Activated CD8-positive, alpha-beta T cell treated with anti-CD3 and anti-CD28 coated beads for 36 hours (primary cell): ENCODE results near the gene DEGS2. TPM values are rescaled to one million over a fixed set of nuclear protein-coding genes. Genes with fewer than 3 reads are reported as not detected.
A peak's percentile ranks its signal among the peaks of the same experiment; 100 is the strongest.

Experiments
- ATAC-seq: fragments of 200-7000 bp; cut with Tn5 transposase; one replicate; pipeline ENCODE4 v1.10.0; 2021; ENCODE audit warnings: mild to moderate bottlenecking, moderate library complexity
- CTCF ChIA-PET: fragments of 350-600 bp; sonication (Branson Sonifier 250); formaldehyde crosslinking; loops from one replicate; lab custom pipeline; 2021; ENCODE audit warnings: antibody characterized with exemption; lab: Charles Lee
- POLR2A ChIA-PET: fragments of 350-600 bp; sonication (Branson Sonifier 250); formaldehyde crosslinking; loops from one replicate; lab custom pipeline; 2021; ENCODE audit warnings: antibody characterized with exemption; lab: Charles Lee
- DNase-seq: peaks from one replicate; pipeline ENCODE4 v3.0.0-alpha.2; 2020
- H3K27ac Mint-ChIP-seq: one replicate; pipeline ENCODE4 v1.8.0; 2021; ENCODE audit warnings: mild to moderate bottlenecking, mixed read lengths
- H3K27me3 Mint-ChIP-seq: one replicate; pipeline ENCODE4 v1.8.0; 2021; ENCODE audit warnings: mixed read lengths
- H3K36me3 Mint-ChIP-seq: one replicate; pipeline ENCODE4 v1.8.0; 2021; ENCODE audit warnings: low read depth, mixed read lengths
- H3K4me1 Mint-ChIP-seq: one replicate; pipeline ENCODE4 v1.8.0; 2021; ENCODE audit warnings: low read depth, mixed read lengths
- H3K4me3 Mint-ChIP-seq: one replicate; pipeline ENCODE4 v1.8.0; 2021; ENCODE audit warnings: mild to moderate bottlenecking, moderate library complexity, mixed read lengths
- H3K9me3 Mint-ChIP-seq: one replicate; pipeline ENCODE4 v1.8.0; 2021; ENCODE audit warnings: mixed read lengths
- intact Hi-C: fragments of 100-400 bp; cut with micrococcal nuclease; formaldehyde crosslinking; loops from one replicate; pipeline ENCODE4 v1.10.0; 2022
- total RNA-seq, 2 experiments: library from RNA; stranded (reverse); gene quantifications; one replicate each; pipeline ENCODE4 v1.2.3, GENCODE V29; 2021
- TF ChIP-seq, protein P1 (sequence below): fragments of 200-600 bp; IDR thresholded peaks from one replicate; pipeline ENCODE4 v1.8.0; 2022; ENCODE audit warnings: antibody characterized with exemption, mild to moderate bottlenecking

The DEGS2 gene
- total RNA-seq, 2 experiments from 2014 or later: 2.6 to 3.1 TPM

DNA sequence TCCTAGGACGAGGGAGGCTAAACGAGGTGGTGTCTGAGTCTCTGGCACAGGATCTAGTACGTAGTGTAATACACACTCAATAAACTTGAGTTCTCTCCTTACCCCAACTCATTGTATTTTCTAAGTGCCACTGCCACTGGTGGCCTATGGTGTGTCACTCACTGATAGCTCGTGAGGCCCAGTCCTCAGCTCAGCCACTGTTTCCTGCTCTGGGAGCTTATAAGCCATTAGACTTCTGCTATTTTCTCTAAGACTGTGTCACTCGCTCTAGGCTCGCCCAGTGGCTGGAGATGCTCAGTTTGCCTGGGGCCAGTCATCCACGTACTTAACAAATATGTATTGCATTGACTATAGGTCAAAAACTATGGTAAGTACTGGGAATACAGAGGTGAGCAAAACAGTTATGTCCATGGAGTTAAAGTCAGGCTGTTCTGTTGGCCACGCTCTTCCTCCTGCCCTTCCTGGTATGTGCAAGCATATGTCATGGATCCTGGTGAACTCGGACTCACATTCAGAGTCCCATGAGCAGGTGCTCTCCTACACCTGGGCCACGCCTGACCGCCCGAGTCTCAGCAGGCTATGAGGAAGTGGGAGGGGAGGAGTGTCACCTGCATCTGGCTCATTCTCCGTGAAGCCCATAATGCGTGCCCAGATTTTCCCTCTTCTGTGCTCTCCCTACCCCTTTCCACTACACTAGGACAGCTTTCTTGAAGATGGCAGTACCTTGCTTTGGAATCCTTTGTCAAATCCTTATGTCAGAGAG, 41.6 kb downstream of the DEGS2 start:
- TF ChIP-seq, protein P1, sequence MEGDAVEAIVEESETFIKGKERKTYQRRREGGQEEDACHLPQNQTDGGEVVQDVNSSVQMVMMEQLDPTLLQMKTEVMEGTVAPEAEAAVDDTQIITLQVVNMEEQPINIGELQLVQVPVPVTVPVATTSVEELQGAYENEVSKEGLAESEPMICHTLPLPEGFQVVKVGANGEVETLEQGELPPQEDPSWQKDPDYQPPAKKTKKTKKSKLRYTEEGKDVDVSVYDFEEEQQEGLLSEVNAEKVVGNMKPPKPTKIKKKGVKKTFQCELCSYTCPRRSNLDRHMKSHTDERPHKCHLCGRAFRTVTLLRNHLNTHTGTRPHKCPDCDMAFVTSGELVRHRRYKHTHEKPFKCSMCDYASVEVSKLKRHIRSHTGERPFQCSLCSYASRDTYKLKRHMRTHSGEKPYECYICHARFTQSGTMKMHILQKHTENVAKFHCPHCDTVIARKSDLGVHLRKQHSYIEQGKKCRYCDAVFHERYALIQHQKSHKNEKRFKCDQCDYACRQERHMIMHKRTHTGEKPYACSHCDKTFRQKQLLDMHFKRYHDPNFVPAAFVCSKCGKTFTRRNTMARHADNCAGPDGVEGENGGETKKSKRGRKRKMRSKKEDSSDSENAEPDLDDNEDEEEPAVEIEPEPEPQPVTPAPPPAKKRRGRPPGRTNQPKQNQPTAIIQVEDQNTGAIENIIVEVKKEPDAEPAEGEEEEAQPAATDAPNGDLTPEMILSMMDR: no peak
- Mint-ChIP-seq H3K27ac (peak overlapping the region; percentile 86), H3K27me3 (no peaks in the 10 kb centered on the region), H3K36me3 (peaks cover 34% of the 10 kb centered on the region), H3K9me3 (no peaks in the 10 kb centered on the region), H3K4me1 (peaks cover 35% of the 10 kb centered on the region), H3K4me3 (no peak overlapping the region)
- intact Hi-C loops: no loop called here
- ATAC-seq (no peak), DNase-seq (no peak)
- CTCF ChIA-PET: interaction anchor here (0.7 to 4.4 kb wide), 5 partner anchors 10 to 75 kb away, joined by 4 to 38 read pairs (median 4); no protein-coding TSS in a partner anchor
- POLR2A ChIA-PET: interaction anchor here (0.7 to 2.6 kb wide), 7 partner anchors 8 to 63 kb away, joined by 3 to 8 read pairs (median 3); no protein-coding TSS in a partner anchor

DNA sequence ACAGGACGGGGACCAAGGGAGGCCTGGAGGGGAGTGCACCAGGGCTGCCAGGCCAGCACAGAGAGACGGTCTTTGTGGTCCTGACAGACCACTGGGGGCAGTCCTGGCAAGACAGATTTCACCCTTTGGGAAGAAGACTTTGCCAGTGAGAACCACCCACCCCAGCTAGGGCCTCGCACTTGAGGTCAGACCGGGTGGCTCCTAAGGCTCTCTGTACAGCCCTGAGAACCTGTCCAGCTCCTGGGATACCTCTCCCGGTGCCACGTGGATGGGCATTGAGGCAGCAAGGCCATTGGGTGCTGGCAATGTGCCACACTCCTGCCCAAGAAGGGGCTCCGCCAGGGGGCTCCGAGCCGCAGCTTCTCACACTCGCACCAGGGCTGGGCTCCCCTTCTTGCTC, 42.4 kb downstream of the DEGS2 start:
- POLR2A ChIA-PET: interaction anchor here (0.9 to 2.6 kb wide), 5 partner anchors 9 to 63 kb away, joined by 3 to 8 read pairs (median 4); no protein-coding TSS in a partner anchor
- peaks cover 42% of the 10 kb centered on the region for H3K36me3 Mint-ChIP-seq
- ATAC-seq: no peak

DNA sequence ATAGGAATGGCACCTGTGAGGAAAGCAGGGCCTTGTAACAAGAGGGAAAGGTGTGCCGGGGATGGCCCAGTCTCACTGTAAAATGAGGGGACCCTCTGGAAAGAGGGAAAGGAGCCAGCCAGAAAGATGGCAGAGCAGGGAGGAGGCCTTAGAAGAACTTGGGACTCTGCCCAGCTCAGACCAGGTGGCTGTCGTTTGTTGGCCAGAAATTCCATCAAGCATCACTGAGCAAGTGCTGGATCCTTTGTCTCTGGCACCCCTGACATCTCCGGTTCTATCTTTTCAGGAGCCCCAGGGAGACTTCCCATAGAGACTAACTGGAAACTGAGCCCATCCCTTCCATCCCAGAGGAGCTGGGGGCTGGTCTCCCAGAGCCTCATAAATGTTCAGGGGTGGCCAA, 43.3 kb downstream of the DEGS2 start:
- peaks cover 44% of the 10 kb centered on the region for H3K4me1 Mint-ChIP-seq
- H3K27me3 Mint-ChIP-seq: no peaks in the 10 kb centered on the region
- peaks cover 47% of the 10 kb centered on the region for H3K36me3 Mint-ChIP-seq
- no peak overlapping the region for H3K4me3 Mint-ChIP-seq
- CTCF ChIA-PET: interaction anchor here (0.9 to 29.8 kb wide), 7 partner anchors 8 to 134 kb away, joined by 3 to 913 read pairs (median 4); partner anchors contain the start of gene EVL
- DNase-seq (no peak), ATAC-seq (no peak)
- H3K9me3 Mint-ChIP-seq: no peaks in the 10 kb centered on the region
- POLR2A ChIA-PET: interaction anchor here (2.1 to 2.6 kb wide), 2 partner anchors 10 kb away, joined by 8 to 9 read pairs; no protein-coding TSS in a partner anchor
- H3K27ac Mint-ChIP-seq: peak overlapping the region; percentile 59
- TF ChIP-seq, protein P1: no peak
- intact Hi-C loops: no loop called here

More for the DNA sequence above, 42.4 kb downstream of the DEGS2 start:
- no peaks in the 10 kb centered on the region for H3K9me3 Mint-ChIP-seq
- peaks cover 42% of the 10 kb centered on the region for H3K4me1 Mint-ChIP-seq
- DNase-seq: no peak
- CTCF ChIA-PET: interaction anchor here (0.7 to 29.8 kb wide), 5 partner anchors 9 to 76 kb away, joined by 3 to 913 read pairs (median 4); partner anchors contain the start of gene EVL
- H3K4me3 Mint-ChIP-seq: no peak overlapping the region
- TF ChIP-seq, protein P1: no peak
- no peaks in the 10 kb centered on the region for H3K27me3 Mint-ChIP-seq
- H3K27ac Mint-ChIP-seq: peak overlapping the region; percentile 86
- intact Hi-C loops: no loop called here

DNA sequence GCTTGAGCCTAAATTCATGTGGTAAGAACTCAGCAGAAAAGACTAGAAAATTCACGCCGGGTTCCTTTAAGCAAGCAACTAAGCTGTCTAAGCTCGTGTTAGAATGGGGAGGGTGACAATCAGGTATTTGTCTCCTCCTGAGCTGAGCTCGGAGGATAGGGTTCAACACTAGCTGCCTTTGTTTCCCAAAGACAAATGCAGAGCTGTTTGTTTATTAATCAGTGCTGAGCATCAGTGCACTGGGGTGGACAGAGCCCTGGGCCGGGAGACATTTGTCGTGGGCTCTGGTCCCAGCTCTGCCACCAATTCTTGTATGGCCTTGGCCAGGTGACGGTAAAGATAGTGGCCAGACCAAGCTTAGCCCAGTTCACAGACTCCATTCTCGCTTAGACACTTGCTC, 43.7 kb downstream of the DEGS2 start:
- Mint-ChIP-seq H3K9me3 (no peaks in the 10 kb centered on the region), H3K4me1 (peaks cover 44% of the 10 kb centered on the region), H3K27me3 (no peaks in the 10 kb centered on the region), H3K4me3 (no peak overlapping the region), H3K36me3 (peaks cover 47% of the 10 kb centered on the region), H3K27ac (peak overlapping the region; percentile 59)
- TF ChIP-seq, protein P1: no peak
- ATAC-seq (no peak), DNase-seq (no peak)
- intact Hi-C loops: no loop called here
- ChIA-PET CTCF (interaction anchor here (0.9 to 29.8 kb wide), 6 partner anchors 8 to 134 kb away, joined by 3 to 913 read pairs (median 4); partner anchors contain the start of gene EVL), POLR2A (interaction anchor here (0.6 to 27.2 kb wide), 4 partner anchors 10 to 105 kb away, joined by 4 to 840 read pairs (median 8); partner anchors contain the start of gene EVL)
